Activated T-cell treated with anti-CD3 and anti-CD28 coated beads for 1 hour (primary cell): ENCODE data around the gene FASTK.
"Not testable (repeated sequence)": the region's sequence is repeated elsewhere in the genome, so short reads cannot be mapped to it uniquely, and the experiment has no call there.

ENCODE experiments used
- DNase-seq: peaks from one replicate; pipeline ENCODE4 v3.0.0-alpha.2; 2020; ENCODE audit warnings: low read depth

Gene FASTK

GRCh38 chr7:151026771-151027727 is 53.6 kb downstream of the FASTK start:
- not testable (repeated sequence) for DNase-seq
